CD4-positive, alpha-beta T cell treated with Interleukin-1 beta for 1 hour (primary cell): Measurements from ENCODE around the gene MCTP2.
"Not testable (repeated sequence)": the region's sequence is repeated elsewhere in the genome, so short reads cannot be mapped to it uniquely, and the experiment has no call there.

Experiments used
- DNase-seq, 2 donors: peaks; one replicate each; pipeline ENCODE4 v3.0.0-alpha.2; 2020 to 2022

MCTP2 gene

GRCh38 chr15:94467034-94467433 lies 235.7 kb downstream of the MCTP2 start:
- DNase-seq = no peak

DNA sequence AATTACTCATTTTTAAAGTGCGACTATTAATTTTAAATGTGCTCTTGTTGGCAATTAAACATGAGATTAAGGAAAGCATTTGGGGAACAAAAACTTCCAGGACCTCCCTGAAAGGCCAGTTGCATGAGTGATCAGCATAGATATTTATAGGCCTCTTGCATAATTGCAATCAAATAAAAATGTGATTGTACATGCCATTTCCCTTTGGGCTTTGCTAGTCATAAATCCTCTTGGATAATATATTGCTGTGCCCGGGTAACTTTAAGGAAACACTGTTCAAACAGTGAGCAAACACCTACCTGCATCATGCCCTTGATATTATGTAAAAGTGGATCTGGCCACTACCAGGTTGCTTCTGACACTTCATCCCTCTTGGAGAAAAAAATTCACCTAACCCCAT lies 239.1 kb downstream of the MCTP2 start:
- DNase-seq = no peak

- no peak for DNase-seq
Observed at GRCh38 chr15:94476686-94477085, 245.3 kb downstream of the MCTP2 start.

- DNase-seq = no peak
Observed at GRCh38 chr15:94477913-94478553, 246.7 kb downstream of the MCTP2 start.

- no peak for DNase-seq
Observed at GRCh38 chr15:94478763-94479162, 247.4 kb downstream of the MCTP2 start.

DNA sequence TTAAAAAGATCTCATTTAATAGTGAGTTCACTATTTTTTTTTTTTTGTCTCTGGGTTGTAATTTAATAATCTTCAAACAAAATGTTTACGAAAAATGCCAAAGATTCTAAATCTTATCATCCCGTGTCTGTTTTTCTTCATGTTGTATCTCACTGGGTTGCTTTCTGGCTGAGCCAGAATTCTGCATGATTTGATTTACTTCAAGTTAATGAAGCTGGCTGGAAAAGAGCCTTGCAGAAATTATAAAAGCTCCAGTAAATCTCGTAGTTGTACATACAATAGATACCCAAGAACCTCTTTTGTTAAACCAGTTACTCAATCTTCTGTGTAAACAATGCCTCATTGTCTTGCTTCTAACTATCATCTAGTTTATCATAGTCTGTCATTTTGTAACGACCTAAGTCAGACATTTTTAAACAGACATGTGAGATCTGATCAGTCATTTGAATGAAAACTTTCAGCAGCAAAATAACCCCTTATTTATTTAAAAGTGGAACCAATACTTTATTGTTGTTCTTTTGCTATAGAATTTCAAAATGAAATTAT lies 249.0 kb downstream of the MCTP2 start:
- no peak for DNase-seq

- no peak for DNase-seq
Observed at GRCh38 chr15:94485148-94485719, 253.9 kb downstream of the MCTP2 start.

DNA sequence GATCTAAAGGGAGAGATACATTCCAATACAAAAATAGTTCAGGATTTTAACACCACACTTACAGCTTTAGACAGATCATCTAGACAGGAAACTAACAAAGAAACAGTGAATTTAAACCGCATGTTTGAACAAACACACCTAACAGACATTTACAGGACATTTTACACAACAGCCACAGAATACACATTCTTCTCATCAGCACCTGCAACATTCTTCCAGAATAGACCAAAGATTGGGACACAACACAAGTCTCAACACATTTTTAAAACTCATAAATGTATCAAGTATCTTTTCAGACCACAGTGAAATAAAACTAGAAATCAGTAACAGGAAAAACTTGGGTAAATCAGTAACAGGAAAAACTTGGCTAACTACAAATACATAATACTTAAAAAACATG lies 256.3 kb downstream of the MCTP2 start:
- DNase-seq = no peak

GRCh38 chr15:94493176-94493575 lies 261.8 kb downstream of the MCTP2 start:
- no peak for DNase-seq

DNA sequence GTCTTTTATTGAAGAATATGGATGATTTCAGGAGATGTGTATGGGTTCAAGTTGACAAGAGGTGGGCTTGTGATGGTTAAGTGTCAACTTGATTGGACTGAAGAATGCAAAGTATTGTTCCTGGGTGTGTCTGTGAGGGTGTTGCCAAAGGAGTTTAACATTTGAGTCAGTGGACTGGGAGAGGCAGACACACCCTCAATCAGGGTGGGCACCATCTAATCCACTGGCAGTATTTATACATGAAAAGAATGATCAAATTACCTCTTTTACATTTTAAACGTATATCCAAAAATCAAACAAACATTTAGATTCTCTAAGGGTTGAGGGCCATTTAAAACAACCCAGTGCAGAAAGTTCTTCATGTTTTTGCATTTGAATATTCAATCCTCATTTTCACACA lies 262.2 kb downstream of the MCTP2 start:
- not testable (repeated sequence) for DNase-seq

DNA sequence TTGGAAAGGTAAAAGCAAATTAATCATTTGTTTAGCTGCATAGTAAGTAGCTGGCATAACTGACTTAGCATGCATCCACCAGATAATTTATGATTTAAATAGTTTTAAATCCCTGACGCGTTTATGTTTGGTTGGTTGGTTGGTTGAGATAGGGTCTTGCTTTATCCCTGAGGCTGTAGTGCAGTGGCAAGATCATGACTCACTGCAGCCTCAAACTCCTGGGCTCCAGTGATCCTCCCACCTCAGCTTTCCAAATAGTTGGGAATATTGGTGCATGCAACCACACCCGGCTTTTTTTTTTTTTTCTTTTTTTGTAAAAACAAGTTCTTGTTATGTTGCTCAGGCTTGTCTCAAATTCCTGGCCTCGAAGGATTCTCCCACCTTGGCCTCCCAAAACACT lies 263.4 kb downstream of the MCTP2 start:
- DNase-seq = no peak

DNA sequence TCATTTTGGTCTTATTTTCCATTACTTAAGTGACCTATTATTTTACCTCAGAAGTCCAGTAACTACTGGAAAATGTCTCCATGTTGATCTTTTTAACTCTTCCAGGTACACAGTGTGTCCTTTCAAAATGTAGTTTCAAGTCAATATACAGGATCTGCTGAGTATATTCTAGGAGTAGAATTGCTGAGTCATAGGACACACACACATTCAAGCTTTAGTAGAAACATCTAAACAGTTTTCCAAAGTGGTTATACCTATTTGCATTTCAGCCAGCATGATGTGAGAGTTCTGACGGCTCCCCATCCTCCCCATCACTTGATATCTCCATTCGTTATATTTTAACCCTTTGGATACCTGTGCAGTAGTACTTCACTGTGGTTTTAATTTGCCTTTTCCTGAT lies 271.9 kb downstream of the MCTP2 start:
- no peak for DNase-seq

DNA sequence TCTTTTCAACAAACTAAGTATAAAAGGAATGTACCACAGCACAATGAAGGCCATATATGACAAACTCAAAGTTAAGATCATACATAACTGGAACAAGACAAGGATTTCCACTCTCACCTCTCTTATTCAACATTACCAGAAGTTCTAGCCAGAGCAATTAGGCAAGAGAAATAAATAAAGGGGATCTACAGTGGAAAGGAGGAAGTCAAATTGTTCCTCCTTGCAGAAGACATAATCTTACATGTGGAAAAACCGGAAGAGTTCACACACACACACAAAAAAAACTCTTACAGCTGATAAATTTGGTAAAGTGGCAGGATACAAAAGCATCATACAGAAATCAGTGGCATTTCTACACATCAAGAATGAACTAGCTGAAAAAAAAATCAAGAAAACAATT lies 277.9 kb downstream of the MCTP2 start:
- no peak for DNase-seq

GRCh38 chr15:94522125-94522524 lies 290.8 kb downstream of the MCTP2 start:
- DNase-seq = no peak

- DNase-seq = no peak
Observed at GRCh38 chr15:94523873-94524272, 292.5 kb downstream of the MCTP2 start.

GRCh38 chr15:94524565-94524964 lies 293.2 kb downstream of the MCTP2 start:
- no peak for DNase-seq

DNA sequence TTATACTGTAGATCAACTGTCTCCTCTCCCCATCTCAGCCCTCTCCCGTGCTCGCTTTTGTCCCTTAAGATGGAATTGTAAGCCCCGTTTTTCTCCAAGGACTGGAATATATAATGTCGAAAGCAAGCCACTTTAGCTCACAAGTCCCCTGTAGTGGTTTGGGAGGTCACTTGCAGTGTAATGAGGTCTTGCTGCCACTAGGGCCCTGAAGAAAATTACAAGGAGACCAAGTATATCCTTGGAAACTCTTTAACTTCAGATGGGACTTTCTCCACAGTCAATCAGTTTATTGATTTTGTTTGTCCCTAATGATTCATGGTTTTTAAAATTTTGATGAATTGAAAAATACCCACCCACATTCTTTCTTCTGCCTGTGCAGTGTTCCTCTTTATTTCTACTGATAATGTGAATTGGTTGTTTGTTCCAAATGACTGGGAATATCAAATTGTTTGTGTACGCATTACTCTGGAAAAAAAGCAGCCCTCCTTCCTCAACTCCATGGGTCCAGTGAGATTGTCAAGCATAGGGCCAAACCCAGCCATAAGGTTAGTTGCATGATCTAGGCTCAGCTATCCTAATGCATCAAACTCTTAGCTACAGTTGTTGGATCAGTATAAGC lies 294.8 kb downstream of the MCTP2 start:
- DNase-seq = no peak

DNA sequence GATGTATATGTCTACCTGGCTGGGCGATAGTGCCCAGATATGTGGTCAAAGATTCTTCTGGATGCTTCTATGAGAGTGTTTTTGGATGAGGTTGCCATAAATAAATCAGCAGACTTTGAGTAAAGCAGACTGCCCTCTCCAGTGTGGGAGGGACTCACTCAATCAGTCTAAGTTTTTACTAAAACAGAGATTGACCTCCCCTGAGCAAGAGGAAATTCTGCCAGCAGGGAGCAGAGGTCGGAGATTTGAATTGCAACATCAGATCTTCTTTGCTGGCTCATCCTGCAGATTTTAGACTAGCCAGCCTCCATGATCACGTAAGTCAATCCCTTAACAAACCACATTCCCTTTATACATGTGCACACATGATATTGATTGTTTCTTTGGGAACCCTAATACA lies 300.9 kb downstream of the MCTP2 start:
- DNase-seq = no peak
